Measurements from ENCODE around the gene PSAPL1. TPM values are rescaled to one million over a fixed set of nuclear protein-coding genes. Genes with fewer than 3 reads are reported as not detected.

Gene PSAPL1
- total RNA-seq, 3 donors from 2014 or later (not counting 1 experiment from before 2014, with no cell fraction given): not detected

GRCh38 chr4:7423801-7424552 lies 10.8 kb downstream of the PSAPL1 start:
- Mint-ChIP-seq H3K27me3 (ENCODE audit: low read depth in 2 of 2) (peaks cover 22 to 32% of the 10 kb centered on the region in 2 donors), H3K36me3 (no peaks in the 10 kb centered on the region), H3K4me3 (no peak overlapping the region), H3K9me3 (no peaks in the 10 kb centered on the region), H3K27ac (no peak overlapping the region), H3K4me1 (peaks cover 0 to 3% of the 10 kb centered on the region in 2 donors)
- WGBS (ENCODE audit: insufficient coverage): 77% methylated on average over 17 of the region's 17 CpGs
- Histone ChIP-seq H3K4me1 (ENCODE audit: control insufficient read depth, insufficient read depth, low read length) (no peaks in the 10 kb centered on the region), H3K27me3 (ENCODE audit: control insufficient read depth, insufficient read depth, low read length) (no peaks in the 10 kb centered on the region), H3K36me3 (ENCODE audit: control insufficient read depth, insufficient read depth, low read length) (no peaks in the 10 kb centered on the region), H3K9me3 (ENCODE audit: control insufficient read depth, insufficient read depth, low read length) (no peaks in the 10 kb centered on the region), H3K27ac (ENCODE audit: low read length) (no peak overlapping the region), H3K4me3 (ENCODE audit: low read length) (no peak overlapping the region)
- intact Hi-C loops (cut with micrococcal nuclease): no loop called here
- ATAC-seq: no peak
- DNase-seq: no peak
- TF ChIP-seq CTCF (IDR thresholded peaks at IDR 0.05): no peak

GRCh38 chr4:7423391-7423790 lies 11.3 kb downstream of the PSAPL1 start:
- Mint-ChIP-seq H3K27me3 (ENCODE audit: low read depth in 2 of 2) (peaks cover 21 to 32% of the 10 kb centered on the region in 2 donors), H3K4me3 (no peak overlapping the region), H3K36me3 (no peaks in the 10 kb centered on the region), H3K27ac (no peak overlapping the region), H3K4me1 (peaks cover 0 to 2% of the 10 kb centered on the region in 2 donors), H3K9me3 (no peaks in the 10 kb centered on the region)
- Histone ChIP-seq H3K36me3 (ENCODE audit: control insufficient read depth, insufficient read depth, low read length) (no peaks in the 10 kb centered on the region), H3K9me3 (ENCODE audit: control insufficient read depth, insufficient read depth, low read length) (no peaks in the 10 kb centered on the region), H3K4me3 (ENCODE audit: low read length) (no peak overlapping the region), H3K27me3 (ENCODE audit: control insufficient read depth, insufficient read depth, low read length) (no peaks in the 10 kb centered on the region), H3K4me1 (ENCODE audit: control insufficient read depth, insufficient read depth, low read length) (no peaks in the 10 kb centered on the region), H3K27ac (ENCODE audit: low read length) (no peak overlapping the region)
- intact Hi-C loops (cut with micrococcal nuclease): no loop called here
- whole genome bisulfite sequencing (ENCODE audit: insufficient coverage): 81% methylated on average over 5 of the region's 5 CpGs
- DNase-seq: peak in 1 of 2 donors; percentile 9
- ATAC-seq: no peak
- TF ChIP-seq CTCF (IDR thresholded peaks at IDR 0.05): no peak

GRCh38 chr4:7422898-7423180 lies 11.9 kb downstream of the PSAPL1 start:
- DNase-seq: no peak
- H3K4me1 Mint-ChIP-seq: no peaks in the 10 kb centered on the region

More at GRCh38 chr4:7422898-7423180, 11.9 kb downstream of the PSAPL1 start:
- Histone ChIP-seq H3K27ac (ENCODE audit: low read length) (no peak overlapping the region), H3K27me3 (ENCODE audit: control insufficient read depth, insufficient read depth, low read length) (no peaks in the 10 kb centered on the region), H3K36me3 (ENCODE audit: control insufficient read depth, insufficient read depth, low read length) (no peaks in the 10 kb centered on the region), H3K4me3 (ENCODE audit: low read length) (no peak overlapping the region), H3K9me3 (ENCODE audit: control insufficient read depth, insufficient read depth, low read length) (no peaks in the 10 kb centered on the region), H3K4me1 (ENCODE audit: control insufficient read depth, insufficient read depth, low read length) (no peaks in the 10 kb centered on the region)
- Mint-ChIP-seq H3K4me3 (no peak overlapping the region), H3K27ac (no peak overlapping the region), H3K27me3 (ENCODE audit: low read depth in 2 of 2) (peaks cover 23 to 32% of the 10 kb centered on the region in 2 donors), H3K36me3 (no peaks in the 10 kb centered on the region), H3K9me3 (no peaks in the 10 kb centered on the region)
- 92% methylated on average over 9 of the region's 9 CpGs for WGBS (ENCODE audit: insufficient coverage)
- no peak for TF ChIP-seq CTCF (IDR thresholded peaks at IDR 0.05)
- ATAC-seq: no peak
- intact Hi-C loops (cut with micrococcal nuclease): no loop called here
